Vagina (tissue), 2 donors: ENCODE data around the gene NPC1L1. TPM values are rescaled to one million over a fixed set of nuclear protein-coding genes. Genes with fewer than 3 reads are reported as not detected.
A peak's percentile ranks its signal among the peaks of the same experiment; 100 is the strongest.

ENCODE experiments used
- DNase-seq, 2 donors: peaks; one replicate each; pipeline ENCODE4 v3.0.0-alpha.2; 2017; ENCODE audit errors: extremely low spot score in 2 of 2
- H3K27ac ChIP-seq: fragments of 200-600 bp; sonication (generic); one replicate; pipeline ENCODE4 v1.5.1; 2019
- H3K27me3 ChIP-seq: fragments of 200-600 bp; sonication (generic); one replicate; pipeline ENCODE4 v1.5.1; 2019
- H3K36me3 ChIP-seq, 2 donors: fragments of 200-600 bp; sonication (generic); one replicate each; pipeline ENCODE4 v1.5.1; 2017 to 2019
- H3K4me1 ChIP-seq: fragments of 200-600 bp; sonication (generic); one replicate; pipeline ENCODE4 v1.5.1; 2019
- H3K4me3 ChIP-seq, 2 donors: fragments of 200-600 bp; sonication (generic); 1 replicate in 1 of 2; 2 replicates in 1 of 2; pipeline ENCODE4 v1.5.1; 2016 to 2019
- H3K9me3 ChIP-seq: fragments of 200-600 bp; sonication (generic); one replicate; pipeline ENCODE4 v1.5.1; 2019
- CTCF ChIP-seq, 3 experiments: fragments of 450-650 bp in 2 of 3; fragments of 200-600 bp in 1 of 3; sonication (generic) in 1 of 3; IDR thresholded peaks; one replicate each; pipeline ENCODE4 v1.5.1; 2017 to 2019; ENCODE audit warnings: antibody characterized with exemption in 3 of 3, mild to moderate bottlenecking in 2 of 3, moderate library complexity in 2 of 3
- POLR2A ChIP-seq, 2 donors: fragments of 450-650 bp; IDR thresholded peaks; one replicate each; pipeline ENCODE4 v1.6.1; 2017; ENCODE audit warnings: antibody characterized with exemption in 2 of 2, mild to moderate bottlenecking in 2 of 2, moderate library complexity in 2 of 2
- POLR2AphosphoS5 ChIP-seq, 2 donors: sonication (generic); formaldehyde crosslinking; IDR thresholded peaks; one replicate each; pipeline ENCODE4 v1.9.0; 2017; ENCODE audit warnings: antibody characterized with exemption in 2 of 2, mild to moderate bottlenecking in 2 of 2, low read depth in 1 of 2; ENCODE audit not compliant: insufficient read depth in 1 of 2
- intact Hi-C: fragments of 100-400 bp; cut with DNase I; formaldehyde crosslinking; loops from one replicate; pipeline ENCODE4 v1.15.1; 2023
- total RNA-seq: library from RNA; depleted of rRNA; stranded (reverse); fragments of >200 nt; gene quantifications from one replicate; pipeline ENCODE4 v1.2.3, GENCODE V29; 2016

The NPC1L1 gene
- total RNA-seq = 0.49 TPM

- Histone ChIP-seq H3K4me3 (no peak within 1 kb of the TSS), H3K9me3 (no peaks in the 10 kb centered on the region), H3K27ac (no peak within 1 kb of the TSS), H3K27me3 (no peaks in the 10 kb centered on the region), H3K36me3 (no peaks in the 10 kb centered on the region), H3K4me1 (no peaks in the 10 kb centered on the region)
- no peak for DNase-seq
- no peak for TF ChIP-seq CTCF (IDR thresholded peaks at IDR 0.05)
- TF ChIP-seq POLR2AphosphoS5 (IDR thresholded peaks at IDR 0.05; ENCODE audit: insufficient read depth in 1 of 2, low read depth in 1 of 2) = no peak
- intact Hi-C loops = no loop called here
Measured at GRCh38 chr7:44541028-44541869, at the start of gene NPC1L1. Gene NPC1L1 (minus strand): TSS chr7:44541330. CDS start chr7:44541259, 71 bp downstream.

GRCh38 chr7:44590910-44591309 is 49.8 kb upstream of the NPC1L1 start:
- no peak for DNase-seq
- Histone ChIP-seq H3K4me1 (no peaks in the 10 kb centered on the region), H3K36me3 (no peaks in the 10 kb centered on the region), H3K9me3 (no peaks in the 10 kb centered on the region), H3K27me3 (no peaks in the 10 kb centered on the region), H3K4me3 (no peak overlapping the region), H3K27ac (no peak overlapping the region)
- intact Hi-C loops = no loop called here
- TF ChIP-seq POLR2AphosphoS5 (IDR thresholded peaks at IDR 0.05; ENCODE audit: insufficient read depth in 1 of 2, low read depth in 1 of 2) (no peak), POLR2A (IDR thresholded peaks at IDR 0.05) (no peak), CTCF (IDR thresholded peaks at IDR 0.05) (no peak)

- Histone ChIP-seq H3K27me3 (no peaks in the 10 kb centered on the region), H3K27ac (no peak overlapping the region), H3K4me3 (no peak overlapping the region), H3K36me3 (no peaks in the 10 kb centered on the region), H3K9me3 (no peaks in the 10 kb centered on the region), H3K4me1 (peaks cover 1% of the 10 kb centered on the region)
- no peak for DNase-seq
- intact Hi-C loops = no loop called here
- TF ChIP-seq POLR2AphosphoS5 (IDR thresholded peaks at IDR 0.05; ENCODE audit: insufficient read depth in 1 of 2, low read depth in 1 of 2) (peak in 1 of 2 donors; percentile 75), CTCF (IDR thresholded peaks at IDR 0.05) (peak in 2 of 3 experiments; percentile 45 to 50), POLR2A (IDR thresholded peaks at IDR 0.05) (no peak)
Measured at GRCh38 chr7:44587843-44588711, 46.9 kb upstream of the NPC1L1 start.

- intact Hi-C loops = loop anchor here (2.0 to 5.0 kb wide), 2 partner anchors 164 to 265 kb away; partner anchors contain the start of genes H2AZ2 and ZMIZ2
Measured at GRCh38 chr7:44583146-44583865, 42.2 kb upstream of the NPC1L1 start.

More at GRCh38 chr7:44583146-44583865, 42.2 kb upstream of the NPC1L1 start:
- no peak for DNase-seq
- TF ChIP-seq POLR2AphosphoS5 (IDR thresholded peaks at IDR 0.05; ENCODE audit: insufficient read depth in 1 of 2, low read depth in 1 of 2) = no peak
- no peak for TF ChIP-seq CTCF (IDR thresholded peaks at IDR 0.05)
- no peak for TF ChIP-seq POLR2A (IDR thresholded peaks at IDR 0.05)
- H3K9me3 ChIP-seq = no peaks in the 10 kb centered on the region
- no peaks in the 10 kb centered on the region for H3K27me3 ChIP-seq
- peak overlapping the region; percentile 91 to 98 for H3K4me3 ChIP-seq
- peaks cover 0 to 16% of the 10 kb centered on the region in 2 donors for H3K36me3 ChIP-seq
- H3K4me1 ChIP-seq = peaks cover 25% of the 10 kb centered on the region
- H3K27ac ChIP-seq = peak overlapping the region; percentile 92
